Astrocyte (in vitro differentiated cells and primary cell): ENCODE data around the gene LRCH1. TPM values are rescaled to one million over a fixed set of nuclear protein-coding genes. Genes with fewer than 3 reads are reported as not detected.

Experiments
- DNase-seq: peaks from one replicate; pipeline ENCODE4 v3.0.0-alpha.2; 2010; ENCODE audit warnings: low read depth
- FAIRE-seq: peaks from 2 replicates; lab custom pipeline; 2011; peaks lifted over from hg19 to GRCh38; lab: Jason Lieb, UNC
- H2AFZ ChIP-seq: 2 replicates; pipeline ENCODE4 v1.6.0; 2012; ENCODE audit warnings: low read depth, low read length, inconsistent platforms
- H3K27ac ChIP-seq: 2 replicates; pipeline ENCODE4 v1.5.1; 2011; ENCODE audit warnings: low read depth, low read length, inconsistent platforms
- H3K27me3 ChIP-seq: 2 replicates; pipeline ENCODE4 v1.6.0; 2011; ENCODE audit warnings: low read length, inconsistent platforms; ENCODE audit not compliant: insufficient read depth
- H3K36me3 ChIP-seq: 2 replicates; pipeline ENCODE4 v1.5.1; 2011; ENCODE audit warnings: low read length, inconsistent platforms; ENCODE audit not compliant: insufficient read depth
- H3K4me1 ChIP-seq: 2 replicates; pipeline ENCODE4 v1.5.1; 2011; ENCODE audit warnings: low read length, inconsistent platforms; ENCODE audit not compliant: insufficient read depth
- H3K4me2 ChIP-seq: 2 replicates; pipeline ENCODE4 v1.6.0; 2012; ENCODE audit warnings: low read length, inconsistent platforms
- H3K4me3 ChIP-seq: 2 replicates; pipeline ENCODE4 v1.5.1; 2011; ENCODE audit warnings: low read depth, mild to moderate bottlenecking, low read length, inconsistent platforms; ENCODE audit not compliant: insufficient read depth
- H3K79me2 ChIP-seq: 2 replicates; pipeline ENCODE4 v1.6.0; 2012; ENCODE audit warnings: mild to moderate bottlenecking, low read length, inconsistent platforms; ENCODE audit not compliant: insufficient read depth
- H3K9ac ChIP-seq: 2 replicates; pipeline ENCODE4 v1.6.0; 2012; ENCODE audit warnings: mild to moderate bottlenecking, low read length, inconsistent platforms
- H3K9me3 ChIP-seq: 2 replicates; pipeline ENCODE4 v1.5.1; 2012; ENCODE audit warnings: low read depth, mild to moderate bottlenecking, low read length, inconsistent platforms; ENCODE audit not compliant: insufficient read depth
- H4K20me1 ChIP-seq: 2 replicates; pipeline ENCODE4 v1.6.0; 2012; ENCODE audit warnings: low read length, inconsistent platforms; ENCODE audit not compliant: insufficient read depth
- H3K27ac Mint-ChIP-seq: one replicate; pipeline ENCODE4 v1.8.0; 2021; ENCODE audit warnings: mild to moderate bottlenecking, mixed read lengths; ENCODE audit not compliant: unreplicated experiment
- H3K27me3 Mint-ChIP-seq: one replicate; pipeline ENCODE4 v1.8.0; 2021; ENCODE audit warnings: low read depth, mixed read lengths; ENCODE audit not compliant: unreplicated experiment
- H3K36me3 Mint-ChIP-seq: one replicate; pipeline ENCODE4 v1.8.0; 2021; ENCODE audit warnings: low read depth, mixed read lengths; ENCODE audit not compliant: unreplicated experiment
- H3K4me1 Mint-ChIP-seq: one replicate; pipeline ENCODE4 v1.8.0; 2021; ENCODE audit warnings: low read depth, mixed read lengths; ENCODE audit not compliant: unreplicated experiment
- H3K4me3 Mint-ChIP-seq: one replicate; pipeline ENCODE4 v1.8.0; 2021; ENCODE audit warnings: mild to moderate bottlenecking, moderate library complexity, mixed read lengths; ENCODE audit not compliant: unreplicated experiment
- H3K9me3 Mint-ChIP-seq: one replicate; pipeline ENCODE4 v1.8.0; 2021; ENCODE audit warnings: mild to moderate bottlenecking, mixed read lengths; ENCODE audit not compliant: unreplicated experiment
- CTCF ChIP-seq: IDR thresholded peaks from 2 replicates; pipeline ENCODE4 v1.5.1; 2011; ENCODE audit warnings: low read depth, mild to moderate bottlenecking, inconsistent platforms, low read length, moderate library complexity; ENCODE audit not compliant: insufficient read depth
- EZH2 ChIP-seq: IDR thresholded peaks from 2 replicates; pipeline ENCODE4 v1.6.1; 2012; ENCODE audit warnings: mild to moderate bottlenecking, low read length, inconsistent platforms; ENCODE audit not compliant: insufficient read depth
- total RNA-seq: library from RNA; stranded (reverse); gene quantifications from 2 replicates; pipeline ENCODE4 v1.2.1, GENCODE V29; 2021

Gene LRCH1
- total RNA-seq, 1 donor from 2014 or later = 17.7 TPM

GRCh38 chr13:46728777-46729176 is 175.8 kb downstream of the LRCH1 start:
- Mint-ChIP-seq H3K27me3 (no peaks in the 10 kb centered on the region), H3K36me3 (peaks cover 28% of the 10 kb centered on the region), H3K4me3 (no peak overlapping the region), H3K9me3 (peaks cover 6% of the 10 kb centered on the region), H3K27ac (no peak overlapping the region), H3K4me1 (no peaks in the 10 kb centered on the region)
- no peaks in the 10 kb centered on the region for H3K79me2 ChIP-seq
- H3K9ac ChIP-seq = no peak overlapping the region
- DNase-seq = no peak
- no peak overlapping the region for H3K27ac ChIP-seq
- H3K9me3 ChIP-seq = no peaks in the 10 kb centered on the region
- no peak overlapping the region for H3K4me2 ChIP-seq
- H3K4me1 ChIP-seq = no peaks in the 10 kb centered on the region
- peaks cover 29% of the 10 kb centered on the region for H3K36me3 ChIP-seq
- H2AFZ ChIP-seq = no peak overlapping the region
- H3K4me3 ChIP-seq = no peak overlapping the region
- no peaks in the 10 kb centered on the region for H4K20me1 ChIP-seq
- TF ChIP-seq CTCF (no peak), EZH2 (no peak)
- FAIRE-seq = no peak
- no peaks in the 10 kb centered on the region for H3K27me3 ChIP-seq

DNA sequence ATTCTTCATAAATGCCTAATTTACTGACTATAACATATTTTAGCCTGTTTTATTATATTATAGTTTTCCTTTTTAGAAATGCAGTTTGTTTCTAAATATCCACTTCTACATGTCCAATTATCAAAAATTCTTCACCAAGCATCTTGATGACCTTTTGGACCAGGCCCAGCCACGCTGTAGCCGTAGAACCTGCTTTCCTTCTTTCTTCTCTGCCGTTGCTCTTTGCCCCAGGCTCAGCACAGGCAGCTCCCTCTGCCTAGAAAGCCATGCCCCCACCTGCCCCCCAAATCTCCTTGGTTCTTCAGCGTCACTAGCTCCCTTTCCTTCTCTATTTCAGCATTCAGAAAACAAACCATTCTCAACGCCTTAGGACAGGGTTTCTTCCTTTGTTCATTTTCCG is 178.6 kb downstream of the LRCH1 start:
- Mint-ChIP-seq H3K9me3 (no peaks in the 10 kb centered on the region), H3K4me3 (no peak overlapping the region), H3K4me1 (no peaks in the 10 kb centered on the region), H3K36me3 (peaks cover 20% of the 10 kb centered on the region), H3K27me3 (no peaks in the 10 kb centered on the region), H3K27ac (no peak overlapping the region)
- H3K4me3 ChIP-seq = no peak overlapping the region
- no peak overlapping the region for H3K4me2 ChIP-seq
- FAIRE-seq = no peak
- no peak overlapping the region for H3K9ac ChIP-seq
- H3K27me3 ChIP-seq = no peaks in the 10 kb centered on the region
- peaks cover 17% of the 10 kb centered on the region for H3K36me3 ChIP-seq
- no peaks in the 10 kb centered on the region for H4K20me1 ChIP-seq
- no peak overlapping the region for H2AFZ ChIP-seq
- no peaks in the 10 kb centered on the region for H3K79me2 ChIP-seq
- H3K9me3 ChIP-seq = no peaks in the 10 kb centered on the region
- DNase-seq = no peak
- no peak overlapping the region for H3K27ac ChIP-seq
- TF ChIP-seq CTCF = no peak
- no peak for TF ChIP-seq EZH2
- no peaks in the 10 kb centered on the region for H3K4me1 ChIP-seq

DNA sequence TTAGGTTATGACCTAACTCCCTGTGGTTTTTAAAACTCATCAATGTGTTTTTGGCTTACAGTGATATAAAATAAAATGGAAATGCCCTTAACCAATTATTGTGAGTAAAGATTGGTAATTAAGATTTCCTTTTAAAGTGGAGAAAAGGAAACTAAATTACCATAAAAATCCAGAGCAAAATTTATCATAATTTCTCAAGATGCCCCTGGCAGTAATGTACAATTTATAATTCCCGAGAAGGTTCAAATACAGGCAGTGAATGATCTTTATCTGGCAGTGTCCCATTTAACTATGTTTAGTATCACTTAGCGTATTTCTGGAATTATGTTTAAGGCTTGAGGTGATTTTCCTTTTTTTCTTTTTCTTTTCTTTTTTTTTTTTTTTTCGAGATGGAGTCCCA is 182.5 kb downstream of the LRCH1 start:
- no peak overlapping the region for H3K4me3 Mint-ChIP-seq
- no peaks in the 10 kb centered on the region for H3K9me3 Mint-ChIP-seq
- Histone ChIP-seq H4K20me1 (no peaks in the 10 kb centered on the region), H3K4me3 (no peak overlapping the region), H3K27me3 (no peaks in the 10 kb centered on the region), H3K4me1 (no peaks in the 10 kb centered on the region), H3K4me2 (no peak overlapping the region), H2AFZ (no peak overlapping the region), H3K36me3 (peaks cover 15% of the 10 kb centered on the region), H3K9me3 (no peaks in the 10 kb centered on the region), H3K9ac (no peak overlapping the region), H3K27ac (no peak overlapping the region), H3K79me2 (no peaks in the 10 kb centered on the region)
- H3K27ac Mint-ChIP-seq = no peak overlapping the region
- H3K4me1 Mint-ChIP-seq = no peaks in the 10 kb centered on the region
- DNase-seq (no peak), FAIRE-seq (peak; percentile 29)
- H3K27me3 Mint-ChIP-seq = no peaks in the 10 kb centered on the region
- TF ChIP-seq CTCF (no peak), EZH2 (no peak)
- H3K36me3 Mint-ChIP-seq = peaks cover 6% of the 10 kb centered on the region
